A673 (cell line): ENCODE measurements around the gene HPCAL4. TPM values are rescaled to one million over a fixed set of nuclear protein-coding genes. Genes with fewer than 3 reads are reported as not detected.

Source experiments
- BruUV-seq: library from RNA; stranded (reverse); fragments of 400-500 nt; replicated peaks from 2 replicates; lab custom pipeline; 2021; lab: Mats Ljungman, UMichigan
- CTCF ChIA-PET: fragments of 300-600 bp; sonication (Branson Sonifier 250); formaldehyde crosslinking; loops from one replicate; lab custom pipeline; 2022; ENCODE audit warnings: antibody characterized with exemption; lab: Charles Lee
- POLR2A ChIA-PET: fragments of 300-600 bp; sonication (Branson Sonifier 250); formaldehyde crosslinking; loops from one replicate; lab custom pipeline; 2022; ENCODE audit warnings: antibody characterized with exemption; ENCODE audit not compliant: low non-redundant PET; lab: Charles Lee
- DNase-seq: peaks from one replicate; pipeline ENCODE4 v3.0.0-alpha.2; 2015; ENCODE audit warnings: low spot score
- H3K27ac ChIP-seq: fragments of 200-600 bp; sonication (generic); 2 replicates; pipeline ENCODE4 v1.5.1; 2016; ENCODE audit warnings: mixed run types, low read depth, mild to moderate bottlenecking, mixed read lengths, antibody characterized with exemption, low read length; ENCODE audit not compliant: poor library complexity, severe bottlenecking
- H3K27me3 ChIP-seq: fragments of 200-600 bp; sonication (generic); replicated peaks from 2 replicates; pipeline ENCODE4 v1.6.1; 2017; ENCODE audit warnings: mixed run types, low read depth, mild to moderate bottlenecking, mixed read lengths, antibody characterized with exemption, low read length; ENCODE audit not compliant: insufficient read depth, poor library complexity
- H3K36me3 ChIP-seq: fragments of 200-600 bp; sonication (generic); 2 replicates; pipeline ENCODE4 v1.6.1; 2016; ENCODE audit warnings: mixed run types, mild to moderate bottlenecking, mixed read lengths, antibody characterized with exemption, low read length; ENCODE audit not compliant: insufficient read depth, poor library complexity, severe bottlenecking
- H3K4me1 ChIP-seq: fragments of 200-600 bp; sonication (generic); 2 replicates; pipeline ENCODE4 v1.6.1; 2017; ENCODE audit warnings: mixed run types, mild to moderate bottlenecking, mixed read lengths, antibody characterized with exemption, low read length; ENCODE audit not compliant: insufficient read depth, poor library complexity, severe bottlenecking
- H3K4me3 ChIP-seq: fragments of 200-600 bp; sonication (generic); 2 replicates; pipeline ENCODE4 v1.5.1; 2016; ENCODE audit warnings: low read depth, mixed run types, mild to moderate bottlenecking, mixed read lengths, low read length; ENCODE audit not compliant: poor library complexity, severe bottlenecking
- H3K9me3 ChIP-seq: fragments of 200-600 bp; sonication (generic); 2 replicates; pipeline ENCODE4 v1.6.1; 2016; ENCODE audit warnings: mixed run types, low read depth, mild to moderate bottlenecking, mixed read lengths, antibody characterized with exemption, low read length; ENCODE audit not compliant: poor library complexity, severe bottlenecking
- EZH2 ChIP-seq: fragments of 200-600 bp; sonication (generic); IDR thresholded peaks from 2 replicates; pipeline ENCODE4 v1.6.1; 2017; ENCODE audit warnings: borderline replicate concordance, low read depth, mild to moderate bottlenecking, mixed read lengths, antibody characterized with exemption, low read length; ENCODE audit not compliant: poor library complexity, severe bottlenecking
- intact Hi-C: fragments of 100-400 bp; cut with micrococcal nuclease; formaldehyde crosslinking; loops from one replicate; pipeline ENCODE4 v1.10.0; 2022; ENCODE audit not compliant: unreplicated experiment
- total RNA-seq: library from RNA; stranded (reverse); gene quantifications from 2 replicates; pipeline ENCODE4 v1.2.3, GENCODE V29; 2021
- TF ChIP-seq, protein P1 (sequence below): fragments of 300-800, 200-600 bp; sonication (generic); conservative IDR thresholded peaks from 2 replicates; pipeline ENCODE4 v1.5.1; 2017; ENCODE audit warnings: low read depth, mild to moderate bottlenecking, antibody characterized with exemption, low read length, moderate library complexity, mixed read lengths

Gene HPCAL4
- total RNA-seq, 1 experiment from 2014 or later = not detected

GRCh38 chr1:39713557-39713956, 22.3 kb upstream of the HPCAL4 start:
- ChIA-PET CTCF (interaction anchor here (0.5 kb wide), 1 partner anchor 44 kb away, joined by 3 read pairs; no protein-coding TSS in a partner anchor), POLR2A (no interaction called here)
- Histone ChIP-seq H3K27me3 (peaks cover 4% of the 10 kb centered on the region), H3K4me1 (no peaks in the 10 kb centered on the region), H3K27ac (no peak overlapping the region), H3K36me3 (no peaks in the 10 kb centered on the region), H3K9me3 (no peaks in the 10 kb centered on the region), H3K4me3 (no peak overlapping the region)
- TF ChIP-seq, protein P1, sequence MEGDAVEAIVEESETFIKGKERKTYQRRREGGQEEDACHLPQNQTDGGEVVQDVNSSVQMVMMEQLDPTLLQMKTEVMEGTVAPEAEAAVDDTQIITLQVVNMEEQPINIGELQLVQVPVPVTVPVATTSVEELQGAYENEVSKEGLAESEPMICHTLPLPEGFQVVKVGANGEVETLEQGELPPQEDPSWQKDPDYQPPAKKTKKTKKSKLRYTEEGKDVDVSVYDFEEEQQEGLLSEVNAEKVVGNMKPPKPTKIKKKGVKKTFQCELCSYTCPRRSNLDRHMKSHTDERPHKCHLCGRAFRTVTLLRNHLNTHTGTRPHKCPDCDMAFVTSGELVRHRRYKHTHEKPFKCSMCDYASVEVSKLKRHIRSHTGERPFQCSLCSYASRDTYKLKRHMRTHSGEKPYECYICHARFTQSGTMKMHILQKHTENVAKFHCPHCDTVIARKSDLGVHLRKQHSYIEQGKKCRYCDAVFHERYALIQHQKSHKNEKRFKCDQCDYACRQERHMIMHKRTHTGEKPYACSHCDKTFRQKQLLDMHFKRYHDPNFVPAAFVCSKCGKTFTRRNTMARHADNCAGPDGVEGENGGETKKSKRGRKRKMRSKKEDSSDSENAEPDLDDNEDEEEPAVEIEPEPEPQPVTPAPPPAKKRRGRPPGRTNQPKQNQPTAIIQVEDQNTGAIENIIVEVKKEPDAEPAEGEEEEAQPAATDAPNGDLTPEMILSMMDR = no peak
- TF ChIP-seq EZH2 = no peak
- no TSS peak for BruUV-seq
- no peak for DNase-seq
- intact Hi-C loops = loop anchor here (10.0 kb wide), 1 partner anchor 619 kb away; no protein-coding TSS in a partner anchor

DNA sequence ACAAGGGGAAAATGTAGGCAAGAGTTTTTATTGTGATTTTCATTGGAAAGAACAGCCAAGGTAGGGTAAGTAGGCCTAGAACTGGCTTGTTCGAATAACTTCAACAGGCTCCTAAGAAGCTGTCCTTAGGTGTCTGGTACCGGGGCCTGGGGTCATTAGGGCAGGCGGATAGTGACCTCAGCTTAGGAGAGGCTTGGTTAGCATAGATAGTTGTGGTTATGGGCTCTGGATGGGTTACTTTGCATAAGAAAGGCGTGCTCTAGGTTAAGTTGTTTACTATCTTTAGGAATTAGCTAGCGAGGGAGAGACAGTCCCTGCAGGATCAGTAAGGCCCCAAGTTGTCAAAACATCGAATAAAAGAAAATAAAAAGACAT, 20.7 kb upstream of the HPCAL4 start:
- TF ChIP-seq, protein P1 = no peak
- TF ChIP-seq EZH2 = no peak
- no peak for DNase-seq

DNA sequence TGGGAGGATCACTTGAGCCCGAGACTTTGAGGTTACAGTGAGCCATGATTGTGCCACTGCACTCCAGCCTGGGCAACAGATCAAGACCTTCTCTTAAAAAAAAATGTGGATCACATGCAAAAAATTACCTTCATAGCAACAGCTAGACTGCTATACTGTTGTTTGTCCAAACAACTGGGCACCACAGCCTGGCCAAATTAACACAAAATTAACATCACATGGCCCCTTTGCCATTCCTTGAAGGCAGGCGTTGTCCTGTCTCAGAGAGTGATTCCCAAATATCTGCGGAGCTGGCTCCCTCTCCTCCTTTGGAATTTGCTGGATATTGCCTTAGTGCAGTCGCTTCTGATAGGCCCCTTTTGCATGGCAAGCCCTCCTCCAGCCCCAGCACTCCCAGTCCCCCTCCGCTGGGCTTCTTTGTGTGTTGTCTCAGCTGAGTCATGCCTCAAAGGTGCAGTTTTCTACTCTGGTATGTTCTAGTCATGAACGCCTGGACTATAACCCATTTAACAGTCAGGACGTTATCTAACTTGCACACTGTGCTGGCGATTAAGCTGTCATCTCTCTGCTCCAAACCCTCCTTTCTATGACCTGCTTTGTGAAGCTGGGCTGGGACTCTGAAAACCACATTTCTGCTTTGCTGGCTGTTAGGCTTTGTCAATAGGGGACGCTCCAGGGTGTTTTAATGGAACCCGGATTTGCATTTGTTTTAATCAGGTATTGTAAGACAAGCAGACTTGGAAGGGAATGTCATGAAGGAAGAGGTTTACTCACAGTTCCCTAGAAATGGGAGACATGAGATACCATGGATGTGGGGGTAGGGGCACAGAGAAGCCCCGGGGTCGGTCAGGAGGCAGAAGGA, 20.1 kb upstream of the HPCAL4 start:
- H3K4me1 ChIP-seq = no peaks in the 10 kb centered on the region
- H3K27ac ChIP-seq = no peak overlapping the region
- ChIA-PET CTCF (no interaction called here), POLR2A (no interaction called here)
- no peak overlapping the region for H3K4me3 ChIP-seq
- no peak for DNase-seq
- H3K27me3 ChIP-seq = no peaks in the 10 kb centered on the region
- intact Hi-C loops = loop anchor here (10.0 kb wide), 1 partner anchor 617 kb away; no protein-coding TSS in a partner anchor
- BruUV-seq = no TSS peak
- no peaks in the 10 kb centered on the region for H3K9me3 ChIP-seq
- TF ChIP-seq EZH2 = no peak
- TF ChIP-seq, protein P1 = no peak
- H3K36me3 ChIP-seq = no peaks in the 10 kb centered on the region

More for the DNA sequence above, 20.7 kb upstream of the HPCAL4 start:
- H3K4me1 ChIP-seq = no peaks in the 10 kb centered on the region
- no peak overlapping the region for H3K4me3 ChIP-seq
- no peaks in the 10 kb centered on the region for H3K36me3 ChIP-seq
- no peak overlapping the region for H3K27ac ChIP-seq
- no peaks in the 10 kb centered on the region for H3K27me3 ChIP-seq
- ChIA-PET CTCF (no interaction called here), POLR2A (no interaction called here)
- intact Hi-C loops = loop anchor here (10.0 kb wide), 1 partner anchor 617 kb away; no protein-coding TSS in a partner anchor
- no TSS peak for BruUV-seq
- H3K9me3 ChIP-seq = no peaks in the 10 kb centered on the region
